Ramos (cell line): ENCODE measurements around the gene DNAJB1.
"Not testable (repeated sequence)": the region's sequence is repeated elsewhere in the genome, so short reads cannot be mapped to it uniquely, and the experiment has no call there.

Experiments
- in situ Hi-C: fragments of 300-500 bp; cut with MboI; formaldehyde crosslinking; loops from one replicate; pipeline ENCODE4 v1.14.3; 2022; ENCODE audit warnings: low sequenced_read_pairs; ENCODE audit not compliant: unreplicated experiment

The DNAJB1 gene

GRCh38 chr19:14526423-14526822 lies 8.2 kb upstream of the DNAJB1 start:
- in situ Hi-C loops, result no loop called here

GRCh38 chr19:14525729-14526128 lies 7.5 kb upstream of the DNAJB1 start:
- in situ Hi-C loops, result no loop called here

- in situ Hi-C loops, result no loop called here
These were observed 2.3 kb upstream of the DNAJB1 start for GRCh38 chr19:14520543-14520942.

GRCh38 chr19:14519860-14520407 lies 1.7 kb upstream of the DNAJB1 start:
- in situ Hi-C loops, result no loop called here

GRCh38 chr19:14519245-14519859 lies 1.2 kb upstream of the DNAJB1 start:
- in situ Hi-C loops, result no loop called here

DNA sequence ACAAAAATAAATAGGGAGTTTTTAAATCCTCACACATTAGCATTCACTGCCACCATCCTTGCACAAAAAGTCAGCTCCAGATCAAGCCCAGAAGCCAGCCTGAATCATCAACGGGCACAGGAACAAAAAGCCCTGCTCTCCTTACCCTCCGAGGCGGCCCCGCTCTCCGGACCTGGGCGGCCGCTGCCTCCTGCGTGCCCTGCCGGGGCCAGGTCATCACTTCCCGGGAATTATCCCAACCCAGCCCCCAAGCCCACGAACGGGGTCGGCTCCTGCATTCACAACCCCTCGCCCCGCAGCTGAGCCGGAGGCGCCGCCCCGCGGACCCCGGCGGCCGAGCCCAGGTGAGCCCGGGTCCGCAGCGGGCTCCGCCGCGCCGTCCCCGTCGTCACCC lies 754 bp downstream of the DNAJB1 start:
- in situ Hi-C loops, result no loop called here

GRCh38 chr19:14516746-14517438 lies 1.3 kb downstream of the DNAJB1 start:
- in situ Hi-C loops, result no loop called here

DNA sequence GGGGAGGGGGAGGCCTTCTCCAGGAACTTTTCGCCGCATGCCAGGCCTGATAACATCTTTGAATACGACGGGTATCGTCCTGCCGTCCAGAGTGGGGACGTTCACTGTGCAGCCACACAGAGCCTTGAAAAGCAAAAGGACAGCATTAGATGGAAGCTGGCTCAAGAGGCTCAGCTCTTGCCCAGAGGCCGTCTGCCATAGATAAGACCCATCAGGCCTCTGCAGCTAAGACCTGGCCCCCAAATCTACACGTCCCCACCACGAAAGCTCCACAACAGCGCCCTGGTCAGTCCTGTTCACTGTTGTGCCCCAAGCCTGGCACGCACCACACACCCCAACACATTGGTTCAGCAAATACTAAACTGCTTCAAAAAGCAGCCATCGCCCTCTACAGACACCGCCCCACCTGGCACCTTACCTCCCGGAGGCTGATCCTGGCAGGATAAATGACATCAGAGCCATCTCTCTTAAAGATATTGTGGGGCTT lies 2.1 kb downstream of the DNAJB1 start:
- in situ Hi-C loops, result no loop called here

- in situ Hi-C loops, result no loop called here
These were observed 2.6 kb downstream of the DNAJB1 start for GRCh38 chr19:14515501-14516047.

GRCh38 chr19:14514215-14514863 lies 3.9 kb downstream of the DNAJB1 start:
- in situ Hi-C loops, result no loop called here

DNA sequence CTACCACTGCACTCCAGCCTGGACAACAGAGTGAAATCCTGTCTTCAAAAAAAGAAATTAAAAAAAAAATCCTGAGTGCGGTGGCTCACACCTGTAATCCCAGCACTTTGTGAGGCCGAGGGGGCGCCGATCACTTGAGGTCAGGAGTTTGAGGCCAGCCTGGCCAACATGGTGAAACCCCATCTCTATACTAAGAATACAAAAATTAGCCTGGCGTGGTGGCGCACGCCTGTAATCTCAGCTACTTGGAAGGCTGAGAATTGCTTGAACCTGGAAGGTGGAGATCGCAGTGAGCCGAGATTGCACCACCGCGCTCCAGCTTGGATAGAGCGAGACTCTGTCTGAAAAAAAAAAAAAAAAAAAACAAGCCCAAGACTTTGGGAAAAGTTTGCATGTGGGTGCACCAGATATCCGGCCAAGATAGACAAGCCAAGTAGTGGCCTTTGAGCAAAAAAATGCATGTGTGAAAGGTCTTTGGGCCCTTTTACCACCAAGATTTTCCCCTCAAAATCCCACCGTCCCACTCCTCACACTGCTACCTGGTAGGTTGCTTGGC lies 5.7 kb downstream of the DNAJB1 start:
- in situ Hi-C loops, result no loop called here

- in situ Hi-C loops, result no loop called here
These were observed 7.0 kb downstream of the DNAJB1 start for GRCh38 chr19:14511229-14511593.

DNA sequence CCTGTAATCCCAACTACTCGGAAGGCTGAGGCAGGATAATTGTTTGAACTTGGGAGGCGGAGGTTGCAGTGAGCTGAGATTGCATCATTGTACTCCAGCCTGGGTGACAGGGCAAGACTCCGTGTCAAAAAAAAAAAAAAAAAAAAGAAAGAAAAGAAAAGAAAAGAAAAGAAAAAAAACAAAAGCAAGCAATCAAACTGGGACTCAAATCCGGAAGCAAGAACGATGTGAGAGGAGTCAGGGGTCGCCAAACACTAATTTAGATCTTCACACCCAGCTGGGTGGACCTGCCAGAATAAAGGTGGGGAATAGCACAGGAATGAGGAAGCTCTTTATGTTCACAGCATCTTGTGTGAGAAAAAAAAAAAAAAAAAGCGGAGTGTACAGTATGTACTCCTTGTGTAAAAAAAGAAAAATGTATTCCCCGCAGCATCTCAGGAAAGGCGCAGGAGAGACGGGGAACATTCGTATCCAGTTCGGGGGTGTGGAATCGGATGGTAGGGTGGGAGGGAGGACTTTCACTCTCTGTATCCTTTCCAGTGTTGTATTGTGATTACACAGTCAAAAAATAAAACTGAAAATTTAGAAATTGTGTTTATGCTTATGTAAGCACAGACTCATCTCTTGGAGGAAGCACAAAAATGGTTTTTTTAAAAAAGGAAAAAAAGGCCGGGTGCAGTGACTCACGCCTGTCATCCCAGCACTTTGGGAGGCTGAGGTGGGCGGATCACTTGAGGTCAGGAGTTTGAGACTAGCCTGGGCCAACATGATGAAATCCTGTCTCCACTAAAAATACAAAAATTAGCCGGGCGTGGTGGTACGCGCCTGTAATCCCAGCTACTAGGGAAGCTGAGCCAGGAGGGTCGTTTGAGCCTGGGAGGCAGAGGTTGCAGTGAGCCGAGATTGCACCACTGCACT lies 7.6 kb downstream of the DNAJB1 start:
- in situ Hi-C loops, result no loop called here

DNA sequence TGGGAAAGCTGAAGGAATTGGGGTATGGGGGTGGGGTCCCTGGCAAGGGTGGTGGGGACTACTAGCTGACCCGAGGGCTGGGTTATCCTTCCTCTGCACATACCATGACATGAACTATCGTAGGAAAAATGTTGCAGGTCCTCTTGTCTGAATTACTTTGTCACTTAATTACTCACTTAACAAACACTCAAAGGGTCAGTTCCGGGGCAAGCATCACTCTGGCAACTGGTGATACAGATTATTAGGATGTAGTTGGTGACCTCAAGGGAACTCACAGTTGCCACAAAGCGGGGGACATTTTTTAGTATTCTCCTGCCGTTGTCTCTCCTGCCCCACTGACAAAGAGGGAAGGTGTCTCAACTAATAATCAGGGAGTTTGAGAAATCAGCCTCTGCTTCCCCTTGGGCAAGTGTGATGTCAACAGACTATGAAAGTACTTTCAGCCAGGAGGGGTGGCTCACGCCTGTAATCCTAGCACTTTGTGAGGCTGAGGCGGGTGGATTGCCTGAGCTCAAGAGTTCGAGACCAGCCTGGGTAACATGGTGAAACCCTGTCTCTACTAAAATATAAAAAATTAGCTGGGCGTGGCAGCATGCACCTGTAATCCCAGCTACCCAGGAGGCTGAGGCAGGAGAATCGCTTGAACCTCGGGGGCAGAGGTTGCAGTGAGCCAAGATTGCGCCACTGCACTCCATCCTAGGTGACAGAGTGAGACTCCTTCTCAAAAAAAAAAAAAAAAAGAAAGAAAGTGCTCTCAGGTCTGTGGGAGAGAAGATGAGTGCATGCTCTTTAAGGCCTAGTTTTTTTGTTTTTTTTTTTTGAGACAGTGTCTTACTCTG lies 10.3 kb downstream of the DNAJB1 start:
- in situ Hi-C loops, result no loop called here

DNA sequence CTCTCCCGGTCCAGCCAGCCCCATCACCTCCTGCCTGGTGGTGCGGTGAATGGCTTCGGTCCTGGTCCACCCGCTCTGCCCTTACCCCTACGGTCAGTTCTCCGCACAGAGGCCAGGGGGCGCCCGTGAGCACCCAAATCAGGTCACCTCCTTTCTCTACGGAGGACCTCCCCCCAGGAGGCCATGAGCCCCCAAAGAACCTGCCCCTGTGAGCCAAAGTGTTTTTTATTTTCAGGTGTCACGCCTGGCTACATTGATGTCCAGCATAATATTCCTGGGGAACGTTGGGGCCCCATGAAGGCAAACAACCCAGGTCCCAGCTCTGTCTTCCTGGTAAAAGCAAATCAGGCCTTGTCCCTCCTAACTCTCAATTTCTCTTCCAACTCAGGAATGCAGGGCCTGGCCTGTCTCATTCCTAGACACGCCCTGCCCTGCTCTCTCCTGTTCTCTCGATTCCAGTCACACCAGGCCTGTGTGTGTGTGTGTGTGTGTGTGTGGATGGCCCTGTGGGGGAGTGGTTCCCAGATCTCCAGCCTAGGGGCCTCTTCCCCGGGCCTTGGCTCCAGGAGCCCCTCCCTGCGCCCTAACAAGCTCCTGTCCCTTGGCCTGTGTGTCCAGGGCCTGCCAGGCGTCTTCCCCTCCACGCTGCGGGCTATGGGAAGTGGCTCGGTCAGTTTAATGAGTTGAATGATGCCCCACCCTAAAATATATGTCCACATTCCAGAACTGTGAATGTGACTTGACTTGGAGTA lies 12.5 kb downstream of the DNAJB1 start:
- in situ Hi-C loops, result no loop called here

DNA sequence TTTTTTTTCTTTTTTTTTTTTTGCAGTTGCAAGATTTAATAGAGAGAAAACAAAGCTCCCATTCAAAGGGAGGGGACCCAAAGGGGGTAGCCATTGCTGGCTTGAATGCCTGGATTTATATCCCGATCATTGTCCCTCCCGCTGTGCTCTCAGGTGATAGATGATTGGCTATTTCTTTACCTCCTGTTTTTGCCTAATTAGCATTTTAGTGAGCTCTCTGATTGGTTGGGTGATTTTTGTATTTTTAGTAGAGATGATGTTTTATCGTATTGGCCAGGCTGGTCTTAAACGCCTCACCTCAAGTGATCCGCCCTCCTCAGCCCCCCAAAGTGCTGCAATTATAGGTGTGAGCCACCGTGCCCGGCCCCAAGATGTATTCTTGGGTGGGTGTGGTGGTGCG lies 13.6 kb downstream of the DNAJB1 start:
- in situ Hi-C loops, result not testable (repeated sequence)

- in situ Hi-C loops, result no loop called here
These were observed 14.9 kb downstream of the DNAJB1 start for GRCh38 chr19:14503285-14503684.
